Gastroesophageal sphincter (tissue), 3 donors: ENCODE measurements around the gene SCGB3A1.

Source experiments
- EP300 ChIP-seq: sonication (generic); formaldehyde crosslinking; IDR thresholded peaks from one replicate; pipeline ENCODE4 v1.6.1; 2017; ENCODE audit warnings: antibody characterized with exemption, mild to moderate bottlenecking
- TF ChIP-seq, protein P1 (sequence below), 4 experiments: fragments of 200-600 bp in 2 of 4; fragments of 450-650 bp in 2 of 4; sonication (generic) in 1 of 4; IDR thresholded peaks; one replicate each; pipeline ENCODE4 v1.5.1; 2017 to 2019; ENCODE audit warnings: antibody characterized with exemption in 4 of 4, mild to moderate bottlenecking in 2 of 4, moderate library complexity in 2 of 4

DNA sequence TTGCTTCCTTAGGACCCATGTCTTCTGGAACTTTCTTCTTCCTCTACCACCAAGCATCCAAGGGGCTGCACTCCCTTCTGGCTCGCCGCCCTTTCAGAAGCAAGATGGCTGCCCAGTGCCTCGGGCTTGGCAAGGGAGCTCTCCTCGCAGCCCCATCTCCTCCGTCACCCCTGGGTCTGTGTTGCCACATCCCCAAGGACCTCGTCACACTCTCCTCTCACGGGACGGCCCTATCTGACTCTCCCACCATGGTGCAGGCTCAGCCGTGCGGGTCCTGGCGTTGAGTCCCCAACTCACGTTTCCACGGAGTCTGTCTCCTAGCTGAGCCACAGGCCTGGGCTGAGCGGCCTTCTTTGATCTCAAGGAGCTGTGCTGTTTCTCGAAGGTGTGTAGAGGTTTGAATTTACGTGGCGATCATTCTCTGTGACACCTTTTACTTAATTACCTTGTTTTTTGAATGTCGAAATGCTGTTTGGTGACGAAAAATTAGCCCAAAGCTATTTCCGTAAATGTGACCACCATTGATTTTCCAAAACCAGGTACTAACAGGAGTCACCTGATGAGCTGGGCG, 15.0 kb upstream of the SCGB3A1 start:
- TF ChIP-seq, protein P1, sequence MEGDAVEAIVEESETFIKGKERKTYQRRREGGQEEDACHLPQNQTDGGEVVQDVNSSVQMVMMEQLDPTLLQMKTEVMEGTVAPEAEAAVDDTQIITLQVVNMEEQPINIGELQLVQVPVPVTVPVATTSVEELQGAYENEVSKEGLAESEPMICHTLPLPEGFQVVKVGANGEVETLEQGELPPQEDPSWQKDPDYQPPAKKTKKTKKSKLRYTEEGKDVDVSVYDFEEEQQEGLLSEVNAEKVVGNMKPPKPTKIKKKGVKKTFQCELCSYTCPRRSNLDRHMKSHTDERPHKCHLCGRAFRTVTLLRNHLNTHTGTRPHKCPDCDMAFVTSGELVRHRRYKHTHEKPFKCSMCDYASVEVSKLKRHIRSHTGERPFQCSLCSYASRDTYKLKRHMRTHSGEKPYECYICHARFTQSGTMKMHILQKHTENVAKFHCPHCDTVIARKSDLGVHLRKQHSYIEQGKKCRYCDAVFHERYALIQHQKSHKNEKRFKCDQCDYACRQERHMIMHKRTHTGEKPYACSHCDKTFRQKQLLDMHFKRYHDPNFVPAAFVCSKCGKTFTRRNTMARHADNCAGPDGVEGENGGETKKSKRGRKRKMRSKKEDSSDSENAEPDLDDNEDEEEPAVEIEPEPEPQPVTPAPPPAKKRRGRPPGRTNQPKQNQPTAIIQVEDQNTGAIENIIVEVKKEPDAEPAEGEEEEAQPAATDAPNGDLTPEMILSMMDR (IDR thresholded peaks at IDR 0.05), result no peak
- no peak for TF ChIP-seq EP300
